Measurements from ENCODE around the gene KRT5.
"Not testable (repeated sequence)": the region's sequence is repeated elsewhere in the genome, so short reads cannot be mapped to it uniquely, and the experiment has no call there.

Gene KRT5

DNA sequence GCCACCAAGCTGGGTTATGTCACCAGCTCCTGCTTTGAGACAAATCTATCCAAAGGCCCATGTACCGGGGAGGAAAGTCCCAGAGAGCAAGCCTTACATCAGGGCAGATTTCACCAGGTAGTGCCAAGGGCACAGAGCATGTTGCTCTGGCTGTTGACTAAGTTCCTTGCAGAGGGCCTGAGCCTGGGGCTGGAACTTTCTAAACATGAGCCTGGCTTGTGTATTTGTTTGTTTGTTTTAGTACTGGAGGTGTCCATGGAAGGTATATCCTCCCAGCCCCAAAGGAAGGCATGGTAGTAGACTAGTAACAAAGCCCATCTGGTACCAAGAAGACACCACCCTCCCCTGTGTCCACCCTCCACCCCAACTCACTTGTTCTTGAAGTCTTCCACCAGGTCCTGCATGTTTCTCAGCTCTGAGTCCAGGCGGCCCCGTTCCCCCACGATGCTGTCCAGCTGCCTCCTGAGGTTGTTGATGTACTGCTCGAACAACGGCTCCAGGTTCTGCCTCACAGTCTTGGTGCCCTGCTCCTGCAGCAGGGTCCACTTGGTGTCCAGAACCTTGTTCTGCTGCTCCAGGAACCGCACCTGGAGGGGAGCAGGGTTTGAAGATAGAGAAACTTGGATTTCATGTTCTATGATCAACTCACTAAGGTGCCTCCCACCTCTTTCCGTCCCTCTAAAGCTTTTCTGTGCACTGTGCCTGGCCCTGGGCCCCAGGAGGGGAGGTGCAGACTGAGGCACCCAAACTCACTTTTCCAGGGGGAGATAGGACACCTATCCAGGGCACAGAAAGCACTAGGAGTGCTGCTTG is 1.4 kb downstream of the KRT5 start:
- DNase-seq = no peak

DNA sequence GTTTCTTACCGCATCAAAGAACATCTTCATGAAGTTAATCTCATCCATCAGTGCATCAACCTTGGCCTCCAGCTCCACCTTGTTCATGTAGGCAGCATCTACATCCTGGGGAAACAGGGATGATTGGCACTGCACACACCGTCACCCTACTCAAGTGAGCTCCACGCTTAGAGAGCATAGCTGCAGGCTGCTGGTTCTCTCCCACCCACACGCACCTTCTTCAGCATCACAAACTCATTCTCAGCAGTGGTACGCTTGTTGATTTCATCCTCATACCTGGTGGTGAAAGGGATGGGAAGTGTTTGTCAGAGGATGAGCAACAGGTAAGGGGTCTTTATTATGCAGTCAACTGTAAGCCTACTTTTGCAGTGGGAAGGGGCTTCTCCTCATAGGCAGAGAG is 2.3 kb downstream of the KRT5 start:
- no peak for DNase-seq

DNA sequence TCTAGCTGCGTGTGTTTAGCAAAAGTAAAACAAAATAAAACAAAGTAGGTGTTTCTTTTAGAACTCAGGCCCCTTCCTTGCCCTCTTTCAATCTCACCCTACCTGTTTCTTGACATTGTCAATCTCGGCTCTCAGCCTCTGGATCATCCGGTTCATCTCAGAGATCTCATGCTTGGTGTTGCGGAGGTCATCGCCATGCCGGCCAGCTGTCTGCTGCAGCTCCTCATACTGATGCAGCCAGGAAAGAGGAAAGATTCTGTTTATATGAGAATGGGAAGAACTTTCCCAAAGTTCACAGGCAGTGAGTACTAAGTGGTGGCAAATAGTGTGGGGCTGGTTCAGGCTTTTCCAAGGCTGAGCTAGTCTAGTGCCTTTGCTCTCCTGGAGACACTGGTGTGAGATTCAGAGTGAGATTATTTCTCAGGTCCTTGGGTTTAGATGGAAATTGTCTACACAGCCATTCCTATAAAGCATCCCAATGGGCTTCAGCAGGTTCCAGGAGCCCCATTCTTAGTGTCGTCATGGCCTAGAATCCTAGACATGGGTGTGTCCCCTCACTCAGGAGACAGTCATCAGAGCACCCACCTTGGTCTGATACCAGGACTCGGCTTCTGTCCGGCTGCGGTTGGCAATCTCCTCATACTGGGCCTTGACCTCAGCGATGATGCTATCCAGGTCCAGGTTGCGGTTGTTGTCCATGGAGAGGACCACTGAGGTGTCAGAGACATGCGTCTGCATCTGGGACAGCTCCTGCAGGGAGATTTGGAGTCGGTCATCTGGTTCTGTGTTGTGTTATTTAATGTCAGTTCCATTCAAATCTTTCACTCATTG is 3.0 kb downstream of the KRT5 start:
- no peak for DNase-seq

DNA sequence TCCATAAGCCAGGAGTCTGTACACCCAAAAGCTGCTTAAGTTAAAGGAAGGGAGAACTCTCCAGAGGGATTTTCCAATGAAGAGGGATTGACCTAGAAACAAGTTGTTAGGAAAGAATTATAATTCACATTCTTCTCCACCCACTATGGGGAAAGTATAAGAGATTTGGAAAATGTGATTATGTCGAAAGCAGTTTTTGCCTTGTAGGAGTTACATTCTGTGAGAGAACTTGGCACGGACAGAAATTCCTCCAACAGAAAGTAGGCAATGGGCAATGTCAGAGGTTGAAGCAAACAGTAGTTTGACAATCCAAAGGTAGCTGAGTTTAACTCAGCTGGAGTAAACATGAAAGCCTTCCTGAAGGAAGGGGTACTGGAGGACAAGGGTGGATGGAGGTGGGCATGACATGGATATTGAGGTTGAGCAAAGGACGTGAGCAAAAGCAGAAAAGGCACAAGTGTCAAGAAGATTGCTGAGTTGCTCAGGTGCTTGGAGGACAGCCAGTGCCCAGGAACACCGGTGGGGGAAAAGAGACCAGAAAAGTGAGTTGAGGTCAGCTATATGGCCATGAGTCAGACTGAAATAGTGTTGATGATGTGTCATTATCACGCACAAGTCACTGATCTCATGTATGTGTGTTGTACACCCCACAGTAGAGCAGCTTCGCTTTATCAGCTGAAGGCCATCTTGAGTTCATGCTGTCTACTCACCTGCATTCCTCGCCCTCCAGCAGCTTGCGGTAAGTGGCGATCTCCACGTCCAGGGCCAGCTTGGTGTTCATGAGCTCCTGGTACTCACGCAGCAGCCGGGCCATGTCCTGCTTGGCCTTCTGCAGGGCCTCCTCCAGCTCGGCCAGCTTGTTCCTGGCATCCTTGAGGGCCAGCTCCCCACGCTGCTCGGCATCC is 4.0 kb downstream of the KRT5 start:
- no peak for DNase-seq

DNA sequence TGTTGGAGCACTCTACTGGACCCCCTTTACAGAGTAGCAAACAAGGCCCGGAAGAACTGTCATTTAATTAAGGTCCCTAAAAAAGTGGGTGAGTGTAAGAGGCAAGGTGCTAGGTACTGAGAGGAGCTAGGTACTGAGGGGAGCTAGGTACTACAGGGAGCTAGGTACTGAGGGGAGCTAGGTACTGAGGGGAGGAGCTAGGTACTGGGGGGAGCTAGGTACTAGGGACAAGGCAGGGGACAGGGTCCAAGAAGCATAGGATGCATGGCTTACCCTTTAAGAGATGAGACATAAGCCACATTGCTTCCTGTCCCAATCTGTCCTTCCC is 4.9 kb downstream of the KRT5 start:
- no peak for DNase-seq

DNA sequence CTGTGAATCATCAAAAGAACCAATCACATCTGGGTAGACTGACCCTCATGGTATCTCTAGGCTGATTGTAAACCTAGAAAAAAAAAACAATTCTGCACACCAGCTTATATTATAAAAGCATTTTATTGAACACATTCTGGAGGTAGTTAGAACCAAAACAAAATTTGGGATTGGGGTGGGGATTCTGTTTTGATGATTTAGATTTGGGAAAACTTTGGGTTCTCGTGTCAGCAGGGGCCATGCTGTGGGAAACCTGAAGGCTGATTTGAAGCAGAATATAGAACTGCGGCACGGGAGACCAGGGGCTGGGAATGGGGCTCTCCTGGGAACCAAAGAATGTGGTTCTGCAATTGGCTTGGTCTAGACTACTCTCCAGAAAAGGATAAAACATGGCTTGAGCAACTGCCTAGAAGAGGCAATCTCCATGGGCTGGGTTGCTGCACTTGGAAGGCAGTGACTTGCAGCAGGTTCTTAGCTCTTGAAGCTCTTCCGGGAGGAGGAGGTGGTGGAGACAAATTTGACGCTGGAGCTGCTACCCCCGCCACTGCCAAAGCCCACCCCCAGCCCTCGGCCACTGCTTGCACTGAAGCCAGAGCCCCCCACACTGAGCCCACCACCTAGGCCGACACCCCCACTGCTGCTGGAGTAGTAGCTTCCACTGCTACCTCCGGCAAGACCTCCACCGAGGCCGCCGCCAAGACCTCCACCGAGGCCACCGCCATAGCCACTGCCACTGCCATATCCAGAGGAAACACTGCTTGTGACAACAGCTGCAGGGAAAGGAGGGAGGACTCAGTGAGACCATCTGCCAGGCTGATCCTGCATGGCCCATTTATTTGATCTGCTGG is 5.5 kb downstream of the KRT5 start:
- no peak for DNase-seq

DNA sequence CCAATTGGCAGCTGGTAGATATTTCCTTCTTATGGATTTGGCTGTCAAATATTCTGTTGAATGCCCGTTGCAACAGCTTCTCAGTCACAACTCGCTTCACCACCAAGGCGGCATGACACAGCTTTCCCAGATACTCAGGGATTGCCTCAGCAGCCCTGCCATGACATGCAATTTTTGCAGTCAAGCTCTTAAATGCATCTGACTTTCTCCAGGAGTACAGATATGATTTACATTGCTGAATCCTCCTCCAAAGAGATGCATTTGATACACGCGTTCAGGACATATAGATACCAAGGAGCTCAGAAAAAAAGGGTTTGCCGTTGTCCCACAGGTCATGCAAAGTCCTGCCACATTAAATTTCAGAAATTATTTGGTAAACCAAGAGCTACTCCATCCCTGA is 6.5 kb downstream of the KRT5 start:
- DNase-seq = no peak

DNA sequence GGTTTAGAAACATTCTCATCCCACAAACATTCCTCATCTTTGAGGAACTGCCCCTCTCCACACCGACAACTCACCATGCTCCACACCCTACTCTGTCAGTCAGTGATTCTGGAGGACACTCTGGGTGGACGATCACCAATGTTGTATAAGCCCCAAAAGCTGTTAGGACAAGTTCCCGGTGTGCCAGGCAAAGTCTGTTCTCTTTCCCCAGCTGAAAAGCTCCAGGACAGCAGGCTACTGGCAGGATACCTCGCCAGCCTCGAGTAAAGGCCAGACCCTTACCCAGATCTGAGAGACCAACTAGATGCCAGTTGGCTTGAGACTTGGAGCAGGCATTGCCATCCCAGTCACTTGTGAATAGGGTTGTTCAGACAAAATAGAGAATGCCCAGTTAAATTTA is 12.0 kb downstream of the KRT5 start:
- no peak for DNase-seq

DNA sequence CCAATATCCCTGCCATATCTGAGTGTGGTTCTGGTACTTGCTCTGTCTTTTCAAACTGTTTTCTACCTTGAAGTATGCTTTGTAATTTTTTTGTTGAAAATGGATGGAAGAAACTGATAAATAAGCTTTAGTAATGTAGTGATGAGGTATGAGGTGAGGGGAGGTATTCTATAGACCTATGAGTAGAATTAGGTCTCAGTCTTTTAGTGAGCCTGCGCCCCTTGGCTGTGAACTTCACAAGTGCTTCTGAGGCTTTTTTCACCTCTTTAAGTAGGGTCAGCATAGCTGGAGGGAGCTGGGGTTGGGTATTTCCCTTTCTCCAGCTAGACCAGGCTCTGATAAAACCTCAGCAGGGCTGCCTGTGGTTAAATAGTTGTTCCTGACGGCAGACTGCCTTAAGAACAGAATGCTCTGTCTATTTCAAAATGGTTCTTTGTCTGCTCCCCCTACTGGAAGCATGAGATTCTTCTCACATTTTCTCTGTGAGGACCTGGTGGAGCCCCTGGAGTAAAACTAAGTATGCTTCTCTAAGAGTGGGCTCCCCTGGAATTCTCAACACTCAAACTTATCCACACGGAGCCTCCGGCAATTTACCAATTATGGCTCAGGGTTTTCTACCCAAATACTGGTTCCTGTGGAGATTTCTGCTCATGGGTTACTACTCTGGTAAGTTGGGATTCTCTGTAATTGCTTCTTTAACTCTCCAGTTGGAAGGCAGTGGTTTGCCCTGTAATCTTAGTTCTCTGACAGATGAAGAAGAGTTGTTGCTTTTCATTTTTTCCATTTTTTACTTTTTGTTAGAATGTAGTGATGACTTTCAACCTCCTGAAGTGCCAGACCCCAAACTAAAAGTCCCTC is 13.1 kb downstream of the KRT5 start:
- peak; percentile 44 to 60 for DNase-seq

DNA sequence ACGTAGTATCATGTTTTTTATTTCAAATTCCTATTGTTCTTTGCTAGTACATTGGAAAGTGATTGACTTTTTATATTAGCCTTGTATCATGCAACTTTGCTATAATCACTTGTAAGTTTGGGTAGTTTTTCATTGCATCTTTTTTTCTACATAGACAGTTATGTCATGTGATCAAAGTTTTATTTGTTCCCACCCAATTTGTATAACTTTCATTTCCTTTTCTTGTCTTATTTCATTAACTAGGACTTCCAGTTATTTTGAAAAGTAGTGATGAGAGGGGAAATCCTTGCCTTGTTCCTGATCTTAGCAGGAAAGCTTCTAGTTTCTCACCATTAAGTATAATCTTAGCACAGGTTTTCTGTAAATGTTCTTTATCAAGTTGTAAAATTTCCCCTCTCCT is 17.3 kb downstream of the KRT5 start:
- no peak for DNase-seq

DNA sequence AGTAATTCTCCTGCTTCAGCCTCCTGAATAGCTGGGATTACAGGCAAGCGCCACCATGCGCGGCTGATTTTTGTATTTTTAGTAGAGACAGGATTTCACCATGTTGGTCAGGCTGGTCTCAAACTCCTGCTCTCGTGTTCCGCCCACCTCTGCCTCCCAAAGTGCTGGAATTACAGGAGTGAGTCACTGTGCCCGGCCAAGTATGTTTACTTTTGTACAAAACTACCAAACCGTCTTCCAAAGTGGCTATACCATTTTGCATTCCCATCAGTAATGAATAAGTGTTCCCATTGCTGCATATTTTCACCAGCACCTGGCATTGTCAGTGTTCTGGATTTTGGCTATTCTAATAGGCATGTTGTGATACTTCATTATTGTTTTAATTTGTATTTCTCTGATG is 18.7 kb downstream of the KRT5 start:
- DNase-seq = no peak

DNA sequence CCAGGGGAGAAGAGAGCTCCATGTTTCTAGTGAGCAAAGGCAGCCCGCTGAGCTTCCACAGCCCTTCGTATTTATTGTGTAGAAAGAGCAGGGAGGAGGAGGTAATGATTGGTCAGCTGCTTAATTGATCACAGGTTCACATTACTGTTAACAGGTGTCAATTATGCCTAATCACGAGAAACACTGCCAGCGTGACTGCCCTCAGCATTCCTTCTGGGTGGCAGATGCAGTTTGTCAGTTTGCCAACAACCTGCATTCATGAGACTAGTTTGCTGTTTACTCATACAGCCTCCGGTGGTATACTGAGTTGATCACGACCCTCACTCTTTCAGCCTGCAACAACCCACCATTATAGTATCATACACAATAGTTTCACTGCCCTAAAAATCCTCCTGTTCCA is 19.6 kb downstream of the KRT5 start:
- DNase-seq = not testable (repeated sequence)

DNA sequence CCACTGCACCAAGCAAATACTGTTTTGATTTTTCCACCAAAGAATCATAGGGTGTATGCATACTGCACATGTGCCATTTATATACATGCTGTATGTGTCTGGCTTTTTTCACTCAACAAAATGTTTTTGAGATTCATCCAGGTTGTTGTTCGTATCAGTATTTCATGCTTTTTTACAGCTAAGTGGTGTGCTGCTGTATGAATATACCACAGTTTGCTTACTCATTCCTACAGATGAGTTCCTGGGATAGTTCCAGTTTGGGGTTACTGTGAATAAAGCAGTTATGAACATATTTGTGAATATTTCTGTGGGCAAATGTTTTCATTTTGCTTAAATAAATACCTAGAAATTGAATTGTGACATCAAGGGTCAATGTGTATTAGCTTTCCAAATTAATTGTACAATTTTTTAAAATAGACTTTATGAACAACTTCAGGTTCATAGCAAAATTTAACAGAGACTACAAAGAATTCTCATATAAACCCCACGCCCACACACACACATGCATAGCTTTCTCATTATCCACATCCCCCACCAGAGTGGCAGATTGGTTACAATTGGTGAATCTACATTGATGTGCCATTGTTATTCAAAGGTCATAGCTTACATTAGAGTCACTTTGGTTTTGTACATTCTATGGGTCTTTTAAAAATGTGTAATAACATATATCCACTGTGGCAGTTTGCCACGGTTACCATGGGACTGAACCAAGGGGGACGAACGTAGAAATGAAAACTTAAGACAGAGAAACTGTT is 20.2 kb downstream of the KRT5 start:
- no peak for DNase-seq

DNA sequence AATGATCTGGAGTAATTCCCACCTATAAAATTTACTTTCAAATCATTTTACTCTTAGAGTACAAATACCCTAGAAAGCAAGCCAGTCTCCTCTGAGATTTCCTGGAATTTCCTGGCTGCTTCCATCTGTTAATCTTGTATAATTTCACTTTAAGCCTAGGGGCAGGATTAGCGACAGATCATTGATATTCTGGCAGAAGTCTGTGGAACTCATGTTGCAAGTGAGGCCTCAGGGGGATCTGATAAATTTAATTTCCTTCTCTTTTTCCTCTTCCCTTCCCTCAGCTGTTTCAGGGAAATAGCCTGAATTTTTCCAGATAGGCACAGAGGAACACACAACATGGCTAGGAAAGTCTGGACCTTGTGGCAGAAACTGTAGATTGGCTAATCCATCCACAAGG is 21.2 kb downstream of the KRT5 start:
- no peak for DNase-seq

DNA sequence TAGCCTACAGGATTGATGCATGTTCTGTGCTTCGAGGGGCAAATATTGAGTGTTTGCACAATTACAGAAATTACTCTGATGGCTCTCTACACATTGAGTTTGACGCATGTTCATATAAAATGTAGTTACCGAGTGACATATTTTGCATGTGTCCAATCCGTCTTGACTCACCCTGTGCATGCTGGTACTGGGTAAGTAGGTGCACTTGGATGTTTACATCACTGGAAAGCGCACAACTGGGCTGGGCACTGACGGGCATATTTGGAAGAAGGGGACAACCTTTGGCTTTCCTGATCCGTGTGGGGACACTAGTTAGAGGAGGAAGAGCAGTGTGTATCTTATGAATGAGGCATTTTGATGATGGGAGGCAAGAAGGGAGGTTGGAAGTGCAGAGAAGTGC is 22.2 kb downstream of the KRT5 start:
- DNase-seq = no peak

DNA sequence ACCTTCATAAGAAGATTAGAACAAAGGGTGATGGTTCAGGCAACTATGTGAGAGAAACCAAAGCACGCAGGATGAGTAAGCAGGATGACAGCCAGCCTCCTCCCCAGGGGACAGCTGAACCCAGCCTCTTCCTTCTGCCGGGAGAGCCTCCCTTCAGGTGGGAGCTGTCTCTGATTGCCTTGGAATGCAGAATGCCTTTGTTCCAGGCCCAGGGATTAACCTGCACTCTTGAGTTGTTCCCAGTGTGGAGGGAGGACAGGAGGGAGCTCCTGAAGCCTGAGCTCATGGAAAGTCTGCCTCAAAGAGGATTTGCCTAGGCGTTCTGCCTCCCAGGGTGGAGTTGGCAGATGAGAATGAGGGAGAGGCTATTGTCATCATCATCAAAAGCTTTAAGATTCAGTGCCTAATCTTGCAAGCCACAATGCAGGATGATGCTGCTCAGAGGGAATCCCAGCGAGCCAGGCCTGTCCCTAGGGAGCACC is 23.6 kb downstream of the KRT5 start:
- DNase-seq = no peak

DNA sequence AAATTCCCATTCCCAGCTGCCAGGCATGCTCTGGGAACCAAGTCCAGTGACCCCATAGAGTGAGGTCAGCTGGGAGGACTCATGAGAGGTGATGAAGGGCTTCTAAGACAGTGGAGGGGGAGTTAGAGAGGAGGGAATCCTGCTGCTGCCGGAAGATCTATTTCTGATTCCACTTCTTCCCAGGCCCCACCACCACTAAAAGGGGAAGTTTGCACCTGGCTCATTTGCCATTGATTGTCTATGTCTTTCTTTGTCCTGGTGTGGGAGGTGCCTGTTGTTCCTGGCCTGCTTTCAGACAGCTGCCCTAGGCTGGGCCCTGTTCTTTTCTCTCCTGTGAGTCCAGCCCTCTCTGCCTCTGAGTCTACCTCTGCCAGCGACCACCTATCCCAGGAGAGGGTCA is 24.1 kb downstream of the KRT5 start:
- no peak for DNase-seq

DNA sequence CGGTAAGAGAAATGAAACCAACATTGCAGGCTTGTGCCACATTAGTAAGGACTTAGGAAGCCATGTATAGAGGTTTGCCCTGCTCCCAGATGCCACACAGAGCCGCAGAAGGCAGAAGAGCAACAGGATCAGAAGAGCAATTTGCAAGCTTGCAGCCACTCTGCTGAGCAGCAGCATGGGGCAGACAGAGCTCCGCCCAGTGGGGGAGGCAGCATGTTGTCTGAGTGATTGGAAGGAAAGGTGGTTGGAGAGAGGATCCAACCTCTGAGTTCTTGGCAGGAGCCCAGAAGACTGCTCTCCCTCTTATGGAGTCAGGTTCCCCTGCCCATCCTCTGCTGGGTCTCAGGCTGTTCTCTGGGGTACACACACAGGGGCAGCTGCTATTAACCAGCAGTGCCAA is 24.8 kb downstream of the KRT5 start:
- DNase-seq = no peak

DNA sequence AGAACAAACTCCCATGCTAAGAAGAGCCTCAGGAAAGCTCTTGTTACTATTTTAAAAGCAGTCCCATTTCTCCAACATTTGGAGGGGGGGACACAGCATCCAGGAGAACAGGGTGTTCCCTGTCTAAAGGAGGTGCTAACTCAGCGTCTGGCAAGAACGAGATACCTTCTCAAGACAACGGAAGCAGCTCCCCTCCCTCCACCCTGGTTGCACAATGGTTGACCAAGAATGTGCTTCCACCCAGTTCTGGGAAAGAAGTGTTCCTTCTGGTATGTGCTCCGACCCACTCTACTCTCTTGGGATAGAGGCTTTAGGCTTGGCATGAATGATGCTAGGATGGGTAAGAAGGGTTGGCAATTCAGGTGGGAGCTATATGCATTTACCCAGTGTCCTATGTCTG is 25.7 kb downstream of the KRT5 start:
- no peak for DNase-seq

DNA sequence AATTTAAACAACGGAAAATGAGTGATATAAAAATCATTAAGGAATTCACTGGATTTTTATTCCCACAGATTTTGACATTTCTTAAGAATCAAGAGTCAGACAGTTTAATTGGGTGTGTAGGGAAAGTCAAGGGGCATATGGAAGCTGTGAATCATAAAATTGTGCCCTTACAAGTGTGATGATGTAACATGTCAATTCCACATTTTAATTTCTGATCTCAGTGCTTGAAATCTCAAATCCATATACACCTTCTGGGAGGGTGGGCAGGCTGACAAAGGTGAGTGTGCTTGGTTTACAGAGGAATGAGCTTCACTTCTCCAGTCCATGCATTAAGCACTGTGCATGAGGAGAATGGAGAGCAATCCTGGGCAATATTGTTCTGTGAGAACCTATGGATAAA is 26.1 kb downstream of the KRT5 start:
- no peak for DNase-seq

DNA sequence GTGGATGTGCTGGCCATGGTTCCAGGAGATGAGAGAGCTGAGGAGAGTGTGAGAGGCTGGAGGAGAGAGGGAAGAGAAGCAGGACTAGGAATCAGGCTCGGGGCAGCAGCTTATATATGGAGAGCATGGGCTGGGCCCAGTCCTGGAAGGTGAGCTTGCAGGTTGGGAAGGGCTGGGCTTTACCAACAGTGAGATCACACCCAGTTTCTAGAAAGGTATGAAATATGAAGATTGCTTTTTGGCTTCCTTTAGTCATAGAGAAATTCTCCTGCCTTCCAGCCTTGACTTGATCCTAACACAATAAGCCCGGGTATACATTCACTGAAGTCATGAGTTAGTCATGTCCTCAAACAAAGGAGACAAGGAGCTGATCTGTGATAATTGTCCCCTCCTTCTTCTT is 27.0 kb downstream of the KRT5 start, which contains the start of gene KRT6A:
Gene KRT6A, minus strand, starts transcription at position 86 of the 400 bp plus-strand sequence. Its CDS starts 69 bp downstream, at position 17.
- no peak for DNase-seq

Measured in Kasumi-1 (cell line).